Activated T-cell treated with anti-CD3 and anti-CD28 coated beads, Interleukin-2, amount 50 U/mL, for 4 hours (primary cell): ENCODE measurements around the gene MBP. TPM values are rescaled to one million over a fixed set of nuclear protein-coding genes. Genes with fewer than 3 reads are reported as not detected.

Source experiments
- ATAC-seq, 2 donors: fragments of 200-7000 bp; cut with Tn5 transposase; one replicate each; pipeline ENCODE4 v1.10.0; 2021
- DNase-seq: peaks from one replicate; pipeline ENCODE4 v3.0.0-alpha.2; 2020
- H3K27me3 Mint-ChIP-seq: one replicate; pipeline ENCODE4 v1.8.0; 2021; ENCODE audit warnings: low read depth, mixed read lengths
- H3K36me3 Mint-ChIP-seq: one replicate; pipeline ENCODE4 v1.8.0; 2022; ENCODE audit warnings: mixed read lengths; ENCODE audit not compliant: insufficient read depth
- H3K4me1 Mint-ChIP-seq: one replicate; pipeline ENCODE4 v1.8.0; 2021; ENCODE audit warnings: low read depth, mixed read lengths
- H3K4me3 Mint-ChIP-seq: one replicate; pipeline ENCODE4 v1.8.0; 2021; ENCODE audit warnings: mild to moderate bottlenecking, moderate library complexity, mixed read lengths
- H3K9me3 Mint-ChIP-seq: one replicate; pipeline ENCODE4 v1.8.0; 2021; ENCODE audit warnings: mixed read lengths
- total RNA-seq, 3 donors: library from RNA; stranded (reverse); gene quantifications; one replicate each; pipeline ENCODE4 v1.2.1, GENCODE V29; 2021

The MBP gene
- total RNA-seq, 3 donors from 2014 or later, result 28.1 to 32.9 (median 32.3) TPM

GRCh38 chr18:77133051-77133834 lies 660 bp upstream of the MBP start:
- DNase-seq (no peak), ATAC-seq (no peak)
- no peaks in the 10 kb centered on the region for H3K9me3 Mint-ChIP-seq
- H3K4me3 Mint-ChIP-seq, result peak overlapping the region; percentile 61
- no peaks in the 10 kb centered on the region for H3K27me3 Mint-ChIP-seq
- H3K4me1 Mint-ChIP-seq, result peaks cover 43% of the 10 kb centered on the region
- H3K36me3 Mint-ChIP-seq, result peaks cover 15% of the 10 kb centered on the region

- Mint-ChIP-seq H3K4me1 (peaks cover 58% of the 10 kb centered on the region), H3K9me3 (no peaks in the 10 kb centered on the region), H3K36me3 (peaks cover 22% of the 10 kb centered on the region), H3K27me3 (no peaks in the 10 kb centered on the region), H3K4me3 (peak overlapping the region; percentile 97)
- DNase-seq (no peak), ATAC-seq (peak; percentile 40 to 51)
Observed at GRCh38 chr18:77131652-77132368, 773 bp downstream of the MBP start.

- Mint-ChIP-seq H3K36me3 (peaks cover 22% of the 10 kb centered on the region), H3K27me3 (no peaks in the 10 kb centered on the region), H3K9me3 (no peaks in the 10 kb centered on the region), H3K4me1 (peaks cover 64% of the 10 kb centered on the region), H3K4me3 (peak overlapping the region; percentile 97)
- DNase-seq (peak; percentile 58), ATAC-seq (peak; percentile 16 to 20)
Observed at GRCh38 chr18:77131100-77131651, 1.4 kb downstream of the MBP start.

- Mint-ChIP-seq H3K4me3 (peak overlapping the region; percentile 97), H3K4me1 (peaks cover 71% of the 10 kb centered on the region), H3K36me3 (peaks cover 24% of the 10 kb centered on the region), H3K9me3 (no peaks in the 10 kb centered on the region), H3K27me3 (no peaks in the 10 kb centered on the region)
- ATAC-seq (no peak), DNase-seq (no peak)
Observed at GRCh38 chr18:77130229-77131099, 2.1 kb downstream of the MBP start.

GRCh38 chr18:77129150-77129551 lies 3.4 kb downstream of the MBP start:
- Mint-ChIP-seq H3K4me3 (peak overlapping the region; percentile 97), H3K36me3 (peaks cover 24% of the 10 kb centered on the region), H3K27me3 (no peaks in the 10 kb centered on the region), H3K4me1 (peaks cover 78% of the 10 kb centered on the region), H3K9me3 (no peaks in the 10 kb centered on the region)
- DNase-seq (no peak), ATAC-seq (no peak)

- peaks cover 26% of the 10 kb centered on the region for H3K36me3 Mint-ChIP-seq
- H3K4me1 Mint-ChIP-seq, result peaks cover 79% of the 10 kb centered on the region
- H3K4me3 Mint-ChIP-seq, result peak overlapping the region; percentile 55
- DNase-seq, result no peak
- H3K27me3 Mint-ChIP-seq, result no peaks in the 10 kb centered on the region
- no peaks in the 10 kb centered on the region for H3K9me3 Mint-ChIP-seq
- ATAC-seq, result peak in 1 of 2 donors; percentile 11
Observed at GRCh38 chr18:77127769-77128671, 4.6 kb downstream of the MBP start.

- Mint-ChIP-seq H3K9me3 (no peaks in the 10 kb centered on the region), H3K4me3 (peak overlapping the region; percentile 83), H3K4me1 (peaks cover 96% of the 10 kb centered on the region), H3K27me3 (no peaks in the 10 kb centered on the region), H3K36me3 (peaks cover 17% of the 10 kb centered on the region)
- peak; percentile 85 to 90 for ATAC-seq
- DNase-seq, result no peak
Observed at GRCh38 chr18:77124452-77124922, 8.1 kb downstream of the MBP start.

- H3K4me1 Mint-ChIP-seq, result peaks cover 96% of the 10 kb centered on the region
- ATAC-seq, result peak in 1 of 2 donors; percentile 34
- peaks cover 19% of the 10 kb centered on the region for H3K36me3 Mint-ChIP-seq
- no peaks in the 10 kb centered on the region for H3K9me3 Mint-ChIP-seq
- H3K4me3 Mint-ChIP-seq, result peak overlapping the region; percentile 83
- no peaks in the 10 kb centered on the region for H3K27me3 Mint-ChIP-seq
- no peak for DNase-seq
Observed at GRCh38 chr18:77123320-77124231, 9.0 kb downstream of the MBP start.

GRCh38 chr18:77121523-77121922 lies 11.1 kb downstream of the MBP start:
- H3K4me3 Mint-ChIP-seq, result no peak overlapping the region

GRCh38 chr18:77119851-77120491 lies 12.6 kb downstream of the MBP start:
- ATAC-seq (no peak), DNase-seq (no peak)
- peaks cover 84% of the 10 kb centered on the region for H3K4me1 Mint-ChIP-seq
- H3K27me3 Mint-ChIP-seq, result no peaks in the 10 kb centered on the region
- peaks cover 19% of the 10 kb centered on the region for H3K36me3 Mint-ChIP-seq
- no peaks in the 10 kb centered on the region for H3K9me3 Mint-ChIP-seq
- no peak overlapping the region for H3K4me3 Mint-ChIP-seq

More at GRCh38 chr18:77121523-77121922, 11.1 kb downstream of the MBP start:
- Mint-ChIP-seq H3K27me3 (no peaks in the 10 kb centered on the region), H3K4me1 (peaks cover 87% of the 10 kb centered on the region), H3K9me3 (no peaks in the 10 kb centered on the region), H3K36me3 (peaks cover 16% of the 10 kb centered on the region)
- DNase-seq (no peak), ATAC-seq (no peak)

- no peak for ATAC-seq
- Mint-ChIP-seq H3K4me3 (no peak overlapping the region), H3K4me1 (peaks cover 83% of the 10 kb centered on the region), H3K36me3 (peaks cover 20% of the 10 kb centered on the region), H3K9me3 (no peaks in the 10 kb centered on the region), H3K27me3 (no peaks in the 10 kb centered on the region)
- DNase-seq, result no peak
Observed at GRCh38 chr18:77119101-77119850, 13.3 kb downstream of the MBP start.
